NCI-H187 treated with DMSO at 0.1 percent for 48 hours (cell line): Measurements from ENCODE around the gene USP35.

Experiments
- DNase-seq: peaks from one replicate; lab custom pipeline; 2025; lab: John Stamatoyannopoulos, UW

Gene USP35

GRCh38 chr11:78199653-78200015 is 10.9 kb downstream of the USP35 start:
- no peak for DNase-seq

GRCh38 chr11:78200061-78200460 is 11.3 kb downstream of the USP35 start:
- no peak for DNase-seq

GRCh38 chr11:78200553-78200952 is 11.8 kb downstream of the USP35 start:
- no peak for DNase-seq

- no peak for DNase-seq
Measured at GRCh38 chr11:78201096-78201818, 12.5 kb downstream of the USP35 start.

GRCh38 chr11:78202733-78203167 is 14.0 kb downstream of the USP35 start:
- no peak for DNase-seq

GRCh38 chr11:78203184-78203583 is 14.5 kb downstream of the USP35 start:
- DNase-seq = no peak

- DNase-seq = no peak
Measured at GRCh38 chr11:78205256-78205655, 16.5 kb downstream of the USP35 start.

GRCh38 chr11:78205691-78206090 is 17.0 kb downstream of the USP35 start:
- DNase-seq = no peak

GRCh38 chr11:78207532-78208256 is 19.0 kb downstream of the USP35 start:
- DNase-seq = no peak

- no peak for DNase-seq
Measured at GRCh38 chr11:78208257-78209165, 19.8 kb downstream of the USP35 start.

GRCh38 chr11:78209478-78209877 is 20.8 kb downstream of the USP35 start:
- DNase-seq = no peak

GRCh38 chr11:78210000-78210608 is 21.4 kb downstream of the USP35 start:
- DNase-seq = no peak

GRCh38 chr11:78211565-78211964 is 22.8 kb downstream of the USP35 start:
- DNase-seq = no peak

- no peak for DNase-seq
Measured at GRCh38 chr11:78212586-78213371, 24.1 kb downstream of the USP35 start.

- DNase-seq = no peak
Measured at GRCh38 chr11:78213526-78214330, 25.0 kb downstream of the USP35 start.

GRCh38 chr11:78214331-78215194 is 25.8 kb downstream of the USP35 start:
- DNase-seq = no peak

GRCh38 chr11:78216021-78216420 is 27.3 kb downstream of the USP35 start:
- DNase-seq = no peak

- DNase-seq = no peak
Measured at GRCh38 chr11:78216571-78217287, 28.0 kb downstream of the USP35 start.
